GM12864 (cell line): ENCODE results near the gene PYGM.

ENCODE experiments used
- DNase-seq: peaks from one replicate; pipeline ENCODE4 v3.0.0-alpha.2; 2011; ENCODE audit warnings: low read depth
- H3K4me3 ChIP-seq: 2 replicates; pipeline ENCODE4 v1.5.1; 2011; ENCODE audit warnings: mild to moderate bottlenecking, low read depth, low read length, control low read depth
- TF ChIP-seq, protein P1 (sequence below): IDR thresholded peaks from 2 replicates; pipeline ENCODE4 v1.5.1; 2011; ENCODE audit warnings: low read depth, mild to moderate bottlenecking, moderate library complexity, low read length, control low read depth, inconsistent platforms; ENCODE audit errors: missing control alignments

The PYGM gene

DNA sequence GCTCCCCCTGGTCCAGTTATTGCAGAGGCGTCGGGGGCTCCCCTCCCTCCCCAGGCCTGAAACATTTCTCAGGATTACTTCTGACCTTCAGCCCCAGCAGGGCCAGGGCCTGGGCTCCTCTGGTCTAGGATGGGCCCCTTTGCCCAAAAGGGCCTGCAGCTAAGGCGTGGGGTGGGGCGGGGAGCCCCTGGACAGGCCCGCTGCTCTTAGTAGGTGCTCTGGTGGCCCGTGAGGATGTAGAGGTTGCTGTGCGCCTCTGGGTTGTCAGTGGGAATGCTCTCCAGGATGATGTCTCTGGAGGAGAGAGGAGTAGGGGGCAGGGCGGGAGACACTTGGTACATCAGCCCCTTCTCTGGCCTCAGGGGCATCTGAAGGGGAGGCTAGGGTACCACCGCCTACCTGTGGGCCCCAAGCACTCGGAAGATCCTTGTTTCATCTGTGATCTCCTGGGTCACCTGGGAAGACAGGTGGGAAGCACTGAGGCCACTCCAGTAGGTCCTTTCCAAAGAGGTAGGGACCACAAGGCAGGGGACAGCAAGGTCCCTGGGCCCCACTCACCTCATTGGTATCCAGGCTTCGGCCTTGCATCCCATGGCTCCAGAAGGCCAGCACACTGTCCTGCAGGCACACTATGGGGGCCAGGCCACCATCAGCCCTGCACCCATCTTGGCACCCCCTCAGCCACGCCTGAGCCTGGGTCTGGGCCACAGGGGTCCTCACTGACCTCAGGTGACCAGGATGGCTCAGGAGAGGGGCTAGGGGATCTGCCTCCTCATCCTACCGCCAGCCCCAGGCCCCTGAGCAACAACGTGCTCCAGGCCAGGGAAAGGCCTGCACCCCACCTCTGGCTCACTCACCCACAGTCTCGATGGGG is 29.8 kb upstream of the PYGM start:
- H3K4me3 ChIP-seq: no peak overlapping the region
- DNase-seq: no peak
- TF ChIP-seq, protein P1, sequence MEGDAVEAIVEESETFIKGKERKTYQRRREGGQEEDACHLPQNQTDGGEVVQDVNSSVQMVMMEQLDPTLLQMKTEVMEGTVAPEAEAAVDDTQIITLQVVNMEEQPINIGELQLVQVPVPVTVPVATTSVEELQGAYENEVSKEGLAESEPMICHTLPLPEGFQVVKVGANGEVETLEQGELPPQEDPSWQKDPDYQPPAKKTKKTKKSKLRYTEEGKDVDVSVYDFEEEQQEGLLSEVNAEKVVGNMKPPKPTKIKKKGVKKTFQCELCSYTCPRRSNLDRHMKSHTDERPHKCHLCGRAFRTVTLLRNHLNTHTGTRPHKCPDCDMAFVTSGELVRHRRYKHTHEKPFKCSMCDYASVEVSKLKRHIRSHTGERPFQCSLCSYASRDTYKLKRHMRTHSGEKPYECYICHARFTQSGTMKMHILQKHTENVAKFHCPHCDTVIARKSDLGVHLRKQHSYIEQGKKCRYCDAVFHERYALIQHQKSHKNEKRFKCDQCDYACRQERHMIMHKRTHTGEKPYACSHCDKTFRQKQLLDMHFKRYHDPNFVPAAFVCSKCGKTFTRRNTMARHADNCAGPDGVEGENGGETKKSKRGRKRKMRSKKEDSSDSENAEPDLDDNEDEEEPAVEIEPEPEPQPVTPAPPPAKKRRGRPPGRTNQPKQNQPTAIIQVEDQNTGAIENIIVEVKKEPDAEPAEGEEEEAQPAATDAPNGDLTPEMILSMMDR: no peak

- TF ChIP-seq, protein P1: no peak
- no peak for DNase-seq
- H3K4me3 ChIP-seq: no peak overlapping the region
These were observed 28.8 kb upstream of the PYGM start for GRCh38 chr11:64788321-64789215.

DNA sequence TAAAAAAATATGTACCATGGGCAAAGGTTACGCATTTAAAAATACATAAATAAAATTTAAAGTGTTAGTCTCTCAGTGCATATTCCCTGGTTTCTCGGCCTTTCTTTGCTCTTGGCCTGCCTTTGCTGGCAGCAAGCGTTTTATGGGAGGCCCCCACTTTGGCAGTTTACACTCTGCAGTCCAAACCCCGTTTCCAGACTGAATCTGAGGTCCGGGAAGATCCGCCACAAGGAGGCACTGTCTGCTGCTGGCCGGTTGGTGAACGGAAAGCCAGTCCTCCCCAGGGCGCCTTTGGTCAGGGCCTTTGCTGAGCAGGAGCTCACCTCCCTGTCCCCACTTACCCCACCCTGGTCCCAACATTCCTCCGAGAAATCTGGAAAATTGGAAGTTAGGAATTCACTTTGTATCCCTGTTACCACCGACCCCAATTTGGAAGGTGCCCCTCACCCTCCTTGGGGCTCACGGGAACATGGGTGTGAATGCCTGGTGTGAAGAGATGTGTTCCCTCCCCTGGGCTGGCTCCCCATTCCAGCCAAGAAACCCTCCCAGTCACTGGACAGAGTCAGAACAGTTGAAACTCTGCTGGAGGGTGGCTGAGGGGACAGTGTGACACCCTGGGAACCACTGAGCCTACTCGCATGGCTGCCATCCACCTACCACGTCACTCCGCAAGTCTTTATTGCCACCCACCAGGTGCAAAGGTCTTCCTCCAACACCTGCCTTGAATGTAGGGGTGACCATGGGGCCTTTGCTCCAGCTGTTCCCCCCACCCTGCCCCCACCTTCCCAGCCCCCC is 27.9 kb upstream of the PYGM start:
- no peak overlapping the region for H3K4me3 ChIP-seq
- DNase-seq: no peak
- TF ChIP-seq, protein P1: peak; percentile 73

- DNase-seq: no peak
- H3K4me3 ChIP-seq: no peak overlapping the region
- TF ChIP-seq, protein P1: no peak
These were observed 26.5 kb upstream of the PYGM start for GRCh38 chr11:64786308-64786707.

DNA sequence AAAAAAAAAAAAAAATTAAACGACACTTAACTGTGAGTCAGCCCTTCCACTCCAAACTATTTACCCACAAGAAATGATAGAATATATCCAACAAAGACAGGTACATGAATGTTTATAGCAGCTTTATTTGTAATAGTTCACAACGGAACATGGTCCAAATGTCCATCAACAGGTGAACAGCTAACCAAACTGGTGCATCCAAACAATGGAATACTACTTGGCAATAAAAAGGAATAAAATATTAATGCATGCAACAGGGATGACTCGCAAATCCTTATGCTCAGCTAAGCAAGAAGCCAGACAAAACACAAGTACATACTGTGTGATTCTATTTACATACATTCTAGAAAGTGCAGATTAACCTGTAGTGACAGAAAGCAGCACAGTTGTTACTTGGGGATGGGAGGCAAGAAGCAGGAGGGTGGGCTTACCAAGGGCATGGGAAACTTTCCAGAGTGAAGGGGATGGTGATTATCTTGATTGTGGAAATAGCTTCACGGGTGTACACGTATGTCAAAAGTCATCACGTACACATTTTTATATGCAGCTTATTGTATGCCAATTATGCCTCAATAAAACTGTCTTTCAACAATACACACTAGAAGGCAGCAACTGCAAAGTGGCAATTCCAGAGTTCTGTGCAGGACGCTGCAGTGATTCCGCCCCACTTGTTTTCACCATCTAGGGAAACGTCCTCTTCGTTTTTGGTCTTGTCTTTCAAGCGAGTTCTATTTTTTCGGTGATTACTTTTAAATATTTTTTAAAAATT is 25.2 kb upstream of the PYGM start:
- H3K4me3 ChIP-seq: no peak overlapping the region
- DNase-seq: no peak
- TF ChIP-seq, protein P1: no peak
